Tibial nerve (tissue), 4 donors: ENCODE data around the gene CDH26. TPM values are rescaled to one million over a fixed set of nuclear protein-coding genes. Genes with fewer than 3 reads are reported as not detected.
A peak's percentile ranks its signal among the peaks of the same experiment; 100 is the strongest.

ENCODE experiments used
- DNase-seq, 2 donors: peaks; one replicate each; pipeline ENCODE4 v3.0.0-alpha.2; 2019; ENCODE audit warnings: low spot score in 2 of 2
- H3K27ac ChIP-seq, 4 donors: fragments of 200-600 bp; sonication (generic) in 3 of 4; one replicate each; pipeline ENCODE4 v1.5.1; 2017 to 2019; ENCODE audit warnings: mild to moderate bottlenecking in 1 of 4
- H3K27me3 ChIP-seq, 2 donors: fragments of 200-600 bp; sonication (generic) in 1 of 2; one replicate each; pipeline versions ENCODE4 v1.5.1 to v1.6.0; 2017 to 2019
- H3K36me3 ChIP-seq, 3 donors: fragments of 200-600 bp; sonication (generic); one replicate each; pipeline ENCODE4 v1.5.1; 2018 to 2019
- H3K4me1 ChIP-seq, 4 donors: fragments of 200-600 bp; sonication (generic) in 3 of 4; one replicate each; pipeline ENCODE4 v1.5.1; 2017 to 2019
- H3K4me3 ChIP-seq, 4 donors: fragments of 200-600 bp; sonication (generic) in 3 of 4; one replicate each; pipeline ENCODE4 v1.5.1; 2017 to 2019; ENCODE audit warnings: mild to moderate bottlenecking in 1 of 4, moderate library complexity in 1 of 4
- H3K9me3 ChIP-seq, 4 donors: fragments of 200-600 bp; sonication (generic) in 3 of 4; one replicate each; pipeline ENCODE4 v1.5.1; 2017 to 2019
- EP300 ChIP-seq, 2 donors: sonication (generic); formaldehyde crosslinking; IDR thresholded peaks; one replicate each; pipeline ENCODE4 v1.6.1; 2017; ENCODE audit warnings: antibody characterized with exemption in 2 of 2, mild to moderate bottlenecking in 1 of 2
- POLR2A ChIP-seq, 2 donors: fragments of 450-650 bp; IDR thresholded peaks; one replicate each; pipeline ENCODE4 v1.6.1; 2017; ENCODE audit warnings: antibody characterized with exemption in 2 of 2, mild to moderate bottlenecking in 2 of 2, moderate library complexity in 2 of 2
- WGBS, 2 donors: methylation state at CpG; one replicate each; pipeline ENCODE4 v1.1.5; 2018; 5-methylcytosine and 5-hydroxymethylcytosine counted together
- total RNA-seq, 4 donors: library from RNA; depleted of rRNA; stranded (reverse); fragments of >200 nt; gene quantifications; one replicate each; pipeline ENCODE4 v1.1.0, GENCODE V29; 2016
- TF ChIP-seq, protein P1 (sequence below), 5 experiments: fragments of 200-600 bp in 3 of 5; fragments of 450-650 bp in 2 of 5; sonication (generic) in 3 of 5; IDR thresholded peaks; one replicate each; pipeline ENCODE4 v1.5.1; 2016 to 2019; ENCODE audit warnings: antibody characterized with exemption in 5 of 5, mild to moderate bottlenecking in 3 of 5, moderate library complexity in 2 of 5

CDH26 gene
- total RNA-seq, 4 donors from 2014 or later, result 1.3 to 4.8 (median 2.6) TPM

DNA sequence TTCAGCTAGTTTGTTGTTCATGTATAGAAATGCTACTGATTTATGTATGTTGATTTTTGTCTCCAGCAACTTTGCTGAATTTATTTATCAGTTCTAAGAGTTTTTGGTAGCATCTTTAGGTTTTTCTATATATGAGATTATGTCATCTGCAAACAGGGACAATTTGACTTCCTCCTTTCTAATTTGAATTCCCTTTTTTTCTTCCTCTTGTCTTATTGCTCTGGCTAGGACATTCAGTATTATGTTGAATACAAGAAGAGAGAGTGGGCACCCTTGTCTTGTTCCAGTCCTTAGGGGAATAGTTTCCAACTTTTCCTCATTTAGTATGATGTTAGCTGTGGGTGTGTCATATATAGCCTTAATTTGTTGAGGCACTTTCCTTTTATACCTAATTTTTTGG, 58.2 kb downstream of the CDH26 start:
- Histone ChIP-seq H3K36me3 (no peaks in the 10 kb centered on the region), H3K4me1 (no peaks in the 10 kb centered on the region), H3K27ac (no peak overlapping the region), H3K9me3 (peaks cover 0 to 4% (median 2%) of the 10 kb centered on the region in 4 donors), H3K4me3 (no peak overlapping the region), H3K27me3 (no peaks in the 10 kb centered on the region)
- TF ChIP-seq POLR2A (IDR thresholded peaks at IDR 0.05) (no peak), EP300 (IDR thresholded peaks at IDR 0.05) (no peak)
- TF ChIP-seq, protein P1, sequence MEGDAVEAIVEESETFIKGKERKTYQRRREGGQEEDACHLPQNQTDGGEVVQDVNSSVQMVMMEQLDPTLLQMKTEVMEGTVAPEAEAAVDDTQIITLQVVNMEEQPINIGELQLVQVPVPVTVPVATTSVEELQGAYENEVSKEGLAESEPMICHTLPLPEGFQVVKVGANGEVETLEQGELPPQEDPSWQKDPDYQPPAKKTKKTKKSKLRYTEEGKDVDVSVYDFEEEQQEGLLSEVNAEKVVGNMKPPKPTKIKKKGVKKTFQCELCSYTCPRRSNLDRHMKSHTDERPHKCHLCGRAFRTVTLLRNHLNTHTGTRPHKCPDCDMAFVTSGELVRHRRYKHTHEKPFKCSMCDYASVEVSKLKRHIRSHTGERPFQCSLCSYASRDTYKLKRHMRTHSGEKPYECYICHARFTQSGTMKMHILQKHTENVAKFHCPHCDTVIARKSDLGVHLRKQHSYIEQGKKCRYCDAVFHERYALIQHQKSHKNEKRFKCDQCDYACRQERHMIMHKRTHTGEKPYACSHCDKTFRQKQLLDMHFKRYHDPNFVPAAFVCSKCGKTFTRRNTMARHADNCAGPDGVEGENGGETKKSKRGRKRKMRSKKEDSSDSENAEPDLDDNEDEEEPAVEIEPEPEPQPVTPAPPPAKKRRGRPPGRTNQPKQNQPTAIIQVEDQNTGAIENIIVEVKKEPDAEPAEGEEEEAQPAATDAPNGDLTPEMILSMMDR (IDR thresholded peaks at IDR 0.05), result no peak
- DNase-seq, result no peak

- Histone ChIP-seq H3K36me3 (no peaks in the 10 kb centered on the region), H3K4me1 (no peaks in the 10 kb centered on the region), H3K4me3 (no peak overlapping the region), H3K27ac (peak overlapping the region in 1 of 4 donors; percentile 26), H3K27me3 (no peaks in the 10 kb centered on the region), H3K9me3 (peaks cover 0 to 8% (median 2%) of the 10 kb centered on the region in 4 donors)
- no peak for DNase-seq
- TF ChIP-seq, protein P1 (IDR thresholded peaks at IDR 0.05), result no peak
- TF ChIP-seq EP300 (IDR thresholded peaks at IDR 0.05) (no peak), POLR2A (IDR thresholded peaks at IDR 0.05) (no peak)
- 74 to 82% methylated on average over 5 of the region's 5 CpGs for WGBS, 2 donors
These were observed 62.0 kb downstream of the CDH26 start for GRCh38 chr20:60020251-60020650.

- no peak overlapping the region for H3K4me3 ChIP-seq
- H3K36me3 ChIP-seq, result no peaks in the 10 kb centered on the region
- 52 to 54% methylated on average over 1 of the region's 1 CpG for WGBS, 2 donors
- no peaks in the 10 kb centered on the region for H3K4me1 ChIP-seq
- no peaks in the 10 kb centered on the region for H3K27me3 ChIP-seq
- H3K9me3 ChIP-seq, result peaks cover 0 to 5% (median 2%) of the 10 kb centered on the region in 4 donors
- TF ChIP-seq EP300 (IDR thresholded peaks at IDR 0.05) (no peak), POLR2A (IDR thresholded peaks at IDR 0.05) (no peak)
- TF ChIP-seq, protein P1 (IDR thresholded peaks at IDR 0.05), result no peak
- DNase-seq, result no peak
- H3K27ac ChIP-seq, result peak overlapping the region in 1 of 4 donors; percentile 26
These were observed 62.9 kb downstream of the CDH26 start for GRCh38 chr20:60021104-60021503.

DNA sequence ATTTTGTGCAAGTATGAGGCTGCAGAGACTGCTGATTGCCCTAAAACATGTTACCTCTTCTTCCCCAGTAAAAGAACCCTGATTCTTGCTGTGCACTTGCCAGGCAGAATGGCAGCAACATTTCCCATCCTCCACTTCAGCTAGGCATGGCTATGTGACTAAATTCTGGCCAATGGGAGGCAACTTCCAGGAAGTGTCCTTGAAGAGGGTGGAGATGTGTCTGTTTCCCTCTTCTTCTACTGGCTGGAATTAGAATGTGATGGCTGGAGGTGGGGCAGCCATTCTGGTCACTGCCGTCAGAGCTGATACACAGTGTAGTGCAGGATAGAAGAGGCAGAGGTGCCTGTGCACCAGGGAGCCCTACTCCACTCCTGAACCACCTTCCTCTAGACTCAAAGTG, 64.6 kb downstream of the CDH26 start:
- Histone ChIP-seq H3K36me3 (no peaks in the 10 kb centered on the region), H3K9me3 (peaks cover 0 to 5% (median 2%) of the 10 kb centered on the region in 4 donors), H3K4me3 (no peak overlapping the region), H3K27me3 (no peaks in the 10 kb centered on the region), H3K27ac (no peak overlapping the region), H3K4me1 (no peaks in the 10 kb centered on the region)
- TF ChIP-seq POLR2A (IDR thresholded peaks at IDR 0.05), result no peak
- TF ChIP-seq, protein P1 (IDR thresholded peaks at IDR 0.05), result no peak
- TF ChIP-seq EP300 (IDR thresholded peaks at IDR 0.05), result no peak
- DNase-seq, result no peak
- 50 to 53% methylated on average over 1 of the region's 1 CpG for WGBS, 2 donors

DNA sequence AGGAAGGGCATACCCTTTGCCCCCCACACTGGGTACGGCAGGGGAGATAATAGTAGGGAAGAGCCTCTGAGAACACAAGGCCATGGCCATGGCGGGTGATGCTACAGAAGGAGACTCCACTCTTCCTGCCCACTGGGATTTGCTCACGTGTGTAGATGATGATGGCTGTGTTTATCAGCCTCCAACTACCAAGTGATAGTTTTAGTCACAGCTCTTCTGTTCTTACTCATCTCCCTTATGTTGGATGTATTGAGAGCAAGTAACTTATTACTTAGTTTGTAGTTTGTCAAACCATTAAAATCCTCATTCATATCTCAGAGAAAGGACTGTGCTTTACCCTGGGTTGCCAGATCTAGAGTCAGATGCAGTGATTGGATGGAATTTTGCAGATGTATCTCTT, 66.0 kb downstream of the CDH26 start:
- H3K27me3 ChIP-seq, result no peaks in the 10 kb centered on the region
- TF ChIP-seq, protein P1 (IDR thresholded peaks at IDR 0.05), result no peak
- TF ChIP-seq EP300 (IDR thresholded peaks at IDR 0.05) (no peak), POLR2A (IDR thresholded peaks at IDR 0.05) (no peak)

More for the DNA sequence above, 66.0 kb downstream of the CDH26 start:
- no peak for DNase-seq
- Histone ChIP-seq H3K4me1 (no peaks in the 10 kb centered on the region), H3K27ac (no peak overlapping the region), H3K9me3 (peaks cover 0 to 5% (median 0%) of the 10 kb centered on the region in 4 donors), H3K4me3 (no peak overlapping the region), H3K36me3 (no peaks in the 10 kb centered on the region)
- 50 to 63% methylated on average over 3 of the region's 3 CpGs for WGBS, 2 donors
